Prostate gland (tissue), 2 donors: ENCODE results near the gene BAMBI.

Experiments used
- CTCF ChIP-seq, 4 experiments: fragments of 200-600 bp in 2 of 4; fragments of 450-650 bp in 2 of 4; sonication (generic) in 2 of 4; IDR thresholded peaks; 1 replicate in 3 of 4; 2 replicates in 1 of 4; pipeline ENCODE4 v1.5.1; 2016 to 2019; ENCODE audit warnings: antibody characterized with exemption in 4 of 4, mild to moderate bottlenecking in 2 of 4, moderate library complexity in 2 of 4
- POLR2A ChIP-seq: fragments of 450-650 bp; IDR thresholded peaks from one replicate; pipeline ENCODE4 v1.6.1; 2016; ENCODE audit warnings: antibody characterized with exemption, mild to moderate bottlenecking

- TF ChIP-seq POLR2A (no peak), CTCF (IDR thresholded peaks at IDR 0.05) (no peak)
These were observed 51.0 kb downstream of the BAMBI start for GRCh38 chr10:28728366-28728765.
